SK-N-SH treated with all-trans-retinoic acid at 6 μM for 48 hours (cell line): ENCODE measurements around the gene RYR1.

Source experiments
- ATAC-seq: fragments of 200-7000 bp; cut with Tn5 transposase; 3 replicates; pipeline ENCODE4 v1.9.1; 2020; ENCODE audit warnings: mild to moderate bottlenecking, moderate library complexity
- ARNTL ChIP-seq: fragments of 450-650 bp; formaldehyde crosslinking; IDR thresholded peaks from 2 replicates; pipeline ENCODE4 v1.5.0; 2020; ENCODE audit warnings: low read depth, mild to moderate bottlenecking, moderate library complexity, borderline replicate concordance
- BACH2 ChIP-seq: fragments of 250-450 bp; sonication (Bioruptor Pico); IDR thresholded peaks from 2 replicates; pipeline ENCODE4 v1.9.0; 2021; ENCODE audit warnings: mild to moderate bottlenecking, borderline replicate concordance
- CREB5 ChIP-seq: fragments of 250-450 bp; sonication (Bioruptor Pico); IDR thresholded peaks from 2 replicates; pipeline ENCODE4 v1.5.1; 2020; ENCODE audit warnings: low read depth, mild to moderate bottlenecking, moderate library complexity
- CSDC2 ChIP-seq: fragments of 250-450 bp; sonication (Bioruptor Pico); IDR thresholded peaks from 2 replicates; pipeline ENCODE4 v1.5.0; 2020; ENCODE audit warnings: mild to moderate bottlenecking, moderate library complexity
- CSRNP3 ChIP-seq: fragments of 250-450 bp; sonication (Bioruptor Pico); IDR thresholded peaks from 2 replicates; pipeline ENCODE4 v1.5.1; 2021; ENCODE audit warnings: mild to moderate bottlenecking, moderate library complexity
- ESRRG ChIP-seq: fragments of 250-450 bp; sonication (Bioruptor Pico); IDR thresholded peaks from 2 replicates; pipeline ENCODE4 v1.6.1; 2021; ENCODE audit warnings: mild to moderate bottlenecking
- GLIS3 ChIP-seq: fragments of 250-450 bp; sonication (Bioruptor Pico); IDR thresholded peaks from 2 replicates; pipeline ENCODE4 v1.5.0; 2020; ENCODE audit warnings: mild to moderate bottlenecking, moderate library complexity
- ISL1 ChIP-seq: fragments of 250-450 bp; sonication (Bioruptor Pico); IDR thresholded peaks from 2 replicates; pipeline ENCODE4 v2.1.2; 2022; ENCODE audit warnings: mild to moderate bottlenecking, moderate library complexity
- OSR1 ChIP-seq: fragments of 250-450 bp; sonication (Bioruptor Pico); IDR thresholded peaks from 2 replicates; pipeline ENCODE4 v1.8.0; 2022; ENCODE audit warnings: moderate library complexity, mild to moderate bottlenecking, inconsistent platforms
- PATZ1 ChIP-seq: fragments of 250-450 bp; sonication (Bioruptor Pico); IDR thresholded peaks from 2 replicates; pipeline ENCODE4 v1.8.0; 2020; ENCODE audit warnings: mild to moderate bottlenecking, moderate library complexity, borderline replicate concordance
- PPARA ChIP-seq: fragments of 250-450 bp; sonication (Bioruptor Pico); IDR thresholded peaks from 2 replicates; pipeline ENCODE4 v1.5.0; 2020; ENCODE audit warnings: mild to moderate bottlenecking, borderline replicate concordance
- RARB ChIP-seq: fragments of 250-450 bp; sonication (Bioruptor Pico); IDR thresholded peaks from 2 replicates; pipeline ENCODE4 v1.8.0; 2021; ENCODE audit warnings: mild to moderate bottlenecking, moderate library complexity
- SNAI2 ChIP-seq: fragments of 250-450 bp; sonication (Bioruptor Pico); IDR thresholded peaks from 2 replicates; pipeline ENCODE4 v1.5.0; 2020; ENCODE audit warnings: mild to moderate bottlenecking, moderate library complexity
- TCF4 ChIP-seq: fragments of 250-450 bp; sonication (Bioruptor Pico); IDR thresholded peaks from 2 replicates; pipeline ENCODE4 v1.8.0; 2021; ENCODE audit warnings: mild to moderate bottlenecking, moderate library complexity, borderline replicate concordance
- TSHZ2 ChIP-seq: fragments of 250-450 bp; sonication (Bioruptor Pico); IDR thresholded peaks from 2 replicates; pipeline ENCODE4 v1.5.0; 2020; ENCODE audit warnings: mild to moderate bottlenecking, moderate library complexity
- ZC3H10 ChIP-seq: fragments of 250-450 bp; sonication (Bioruptor Pico); IDR thresholded peaks from 2 replicates; pipeline ENCODE4 v1.5.1; 2021; ENCODE audit warnings: mild to moderate bottlenecking, moderate library complexity
- ZFP3 ChIP-seq: fragments of 250-450 bp; sonication (Bioruptor Pico); IDR thresholded peaks from 2 replicates; pipeline ENCODE4 v1.5.0; 2020; ENCODE audit warnings: mild to moderate bottlenecking, moderate library complexity
- ZFP30 ChIP-seq: fragments of 450-650 bp; formaldehyde crosslinking; IDR thresholded peaks from 2 replicates; pipeline ENCODE4 v1.5.0; 2022; ENCODE audit warnings: mild to moderate bottlenecking, moderate library complexity
- ZNF565 ChIP-seq: fragments of 450-650 bp; formaldehyde crosslinking; conservative IDR thresholded peaks from 2 replicates; pipeline ENCODE4 v1.5.0; 2020; ENCODE audit warnings: low read depth, mild to moderate bottlenecking, moderate library complexity
- ZNF70 ChIP-seq: fragments of 450-650 bp; formaldehyde crosslinking; IDR thresholded peaks from 2 replicates; pipeline ENCODE4 v1.5.0; 2020; ENCODE audit warnings: mild to moderate bottlenecking, moderate library complexity

The RYR1 gene

GRCh38 chr19:38484747-38485146, 51.3 kb downstream of the RYR1 start:
- no peak for ATAC-seq

GRCh38 chr19:38485541-38486285, 52.2 kb downstream of the RYR1 start:
- TF ChIP-seq ISL1 (CRISPR knock-in tag) (no peak), BACH2 (no peak), TCF4 (CRISPR knock-in tag) (no peak), RARB (CRISPR knock-in tag) (no peak), CSDC2 (no peak), ZFP30 (CRISPR knock-in tag) (no peak), SNAI2 (CRISPR knock-in tag) (no peak), ESRRG (CRISPR knock-in tag) (no peak), CSRNP3 (CRISPR knock-in tag) (no peak), ZNF565 (no peak), OSR1 (CRISPR knock-in tag) (no peak), TSHZ2 (CRISPR knock-in tag) (no peak), CREB5 (CRISPR knock-in tag) (no peak), ZC3H10 (no peak), GLIS3 (CRISPR knock-in tag) (no peak), ZFP3 (CRISPR knock-in tag) (no peak), ZNF70 (no peak)
- ATAC-seq: no peak

More at GRCh38 chr19:38484747-38485146, 51.3 kb downstream of the RYR1 start:
- no peak for TF ChIP-seq ISL1 (CRISPR knock-in tag)
- TF ChIP-seq ZFP3 (CRISPR knock-in tag): no peak
- TF ChIP-seq ZNF565: no peak
- TF ChIP-seq ZC3H10: no peak
- TF ChIP-seq PPARA (CRISPR knock-in tag): no peak
- no peak for TF ChIP-seq CSRNP3 (CRISPR knock-in tag)
- TF ChIP-seq ARNTL: no peak
- no peak for TF ChIP-seq OSR1 (CRISPR knock-in tag)
- no peak for TF ChIP-seq RARB (CRISPR knock-in tag)
- no peak for TF ChIP-seq CREB5 (CRISPR knock-in tag)
- TF ChIP-seq ESRRG (CRISPR knock-in tag): no peak
- no peak for TF ChIP-seq CSDC2
- TF ChIP-seq TCF4 (CRISPR knock-in tag): no peak

- ATAC-seq: no peak
- TF ChIP-seq ZFP3 (CRISPR knock-in tag): no peak
- no peak for TF ChIP-seq PPARA (CRISPR knock-in tag)
- no peak for TF ChIP-seq CREB5 (CRISPR knock-in tag)
- TF ChIP-seq TSHZ2 (CRISPR knock-in tag): no peak
- TF ChIP-seq ZFP30 (CRISPR knock-in tag): no peak
- no peak for TF ChIP-seq GLIS3 (CRISPR knock-in tag)
- TF ChIP-seq TCF4 (CRISPR knock-in tag): no peak
- TF ChIP-seq ZNF70: no peak
- TF ChIP-seq ARNTL: no peak
- no peak for TF ChIP-seq SNAI2 (CRISPR knock-in tag)
- TF ChIP-seq PATZ1 (CRISPR knock-in tag): no peak
- TF ChIP-seq CSDC2: no peak
- no peak for TF ChIP-seq ZC3H10
These were observed 53.3 kb downstream of the RYR1 start for GRCh38 chr19:38486731-38487336.
